RWPE1 (cell line): Measurements from ENCODE around the gene MED13L.
"Not testable (repeated sequence)": the region's sequence is repeated elsewhere in the genome, so short reads cannot be mapped to it uniquely, and the experiment has no call there.

Source experiments
- CTCF ChIA-PET: fragments of 350-600 bp; sonication (Branson Sonifier 250); formaldehyde crosslinking; extraction: SDS; loops from one replicate; lab custom pipeline; 2021; lab: Yijun Ruan, JAX
- POLR2A ChIA-PET: fragments of 400-600 bp; formaldehyde crosslinking; extraction: SDS; loops from one replicate; lab custom pipeline; 2020; ENCODE audit warnings: antibody characterized with exemption; ENCODE audit not compliant: low non-redundant PET; lab: Yijun Ruan, JAX
- DNase-seq: peaks from one replicate; pipeline ENCODE4 v3.0.0; 2012; ENCODE audit warnings: low spot score
- H3K27ac ChIP-seq: fragments of 450-650 bp; 2 replicates; pipeline ENCODE4 v1.5.1; 2017
- TF ChIP-seq, protein P1 (sequence below): fragments of 450-650 bp; conservative IDR thresholded peaks from 2 replicates; pipeline ENCODE4 v1.5.1; 2017; ENCODE audit warnings: low read depth, mild to moderate bottlenecking

Gene MED13L

GRCh38 chr12:116293687-116294453 lies 16.4 kb upstream of the MED13L start:
- H3K27ac ChIP-seq, result no peak overlapping the region
- no peak for DNase-seq
- CTCF ChIA-PET, result no interaction called here
- POLR2A ChIA-PET, result no interaction called here
- TF ChIP-seq, protein P1, sequence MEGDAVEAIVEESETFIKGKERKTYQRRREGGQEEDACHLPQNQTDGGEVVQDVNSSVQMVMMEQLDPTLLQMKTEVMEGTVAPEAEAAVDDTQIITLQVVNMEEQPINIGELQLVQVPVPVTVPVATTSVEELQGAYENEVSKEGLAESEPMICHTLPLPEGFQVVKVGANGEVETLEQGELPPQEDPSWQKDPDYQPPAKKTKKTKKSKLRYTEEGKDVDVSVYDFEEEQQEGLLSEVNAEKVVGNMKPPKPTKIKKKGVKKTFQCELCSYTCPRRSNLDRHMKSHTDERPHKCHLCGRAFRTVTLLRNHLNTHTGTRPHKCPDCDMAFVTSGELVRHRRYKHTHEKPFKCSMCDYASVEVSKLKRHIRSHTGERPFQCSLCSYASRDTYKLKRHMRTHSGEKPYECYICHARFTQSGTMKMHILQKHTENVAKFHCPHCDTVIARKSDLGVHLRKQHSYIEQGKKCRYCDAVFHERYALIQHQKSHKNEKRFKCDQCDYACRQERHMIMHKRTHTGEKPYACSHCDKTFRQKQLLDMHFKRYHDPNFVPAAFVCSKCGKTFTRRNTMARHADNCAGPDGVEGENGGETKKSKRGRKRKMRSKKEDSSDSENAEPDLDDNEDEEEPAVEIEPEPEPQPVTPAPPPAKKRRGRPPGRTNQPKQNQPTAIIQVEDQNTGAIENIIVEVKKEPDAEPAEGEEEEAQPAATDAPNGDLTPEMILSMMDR, result no peak

DNA sequence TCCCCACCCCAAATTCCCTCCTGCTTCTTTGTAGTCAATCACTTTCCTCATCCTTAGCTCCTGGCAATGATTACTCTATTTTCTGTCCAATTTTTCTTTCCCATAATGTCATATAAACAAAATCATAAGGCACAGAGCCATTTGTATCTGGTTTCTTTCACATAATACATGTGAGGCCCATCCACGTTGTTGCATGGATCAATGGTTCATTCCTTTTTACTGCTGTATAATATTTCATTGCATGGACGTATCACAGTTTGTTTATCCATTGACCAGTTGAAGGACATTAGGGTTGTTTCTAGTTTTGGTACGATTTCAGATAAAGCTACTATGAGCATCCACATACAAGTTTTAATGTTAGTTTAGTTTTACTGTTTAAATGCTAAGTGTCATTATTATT lies 13.7 kb upstream of the MED13L start:
- POLR2A ChIA-PET, result no interaction called here
- TF ChIP-seq, protein P1, result no peak
- CTCF ChIA-PET, result interaction anchor here (0.5 kb wide), 1 partner anchor 83 kb away, joined by 4 read pairs; no protein-coding TSS in a partner anchor
- H3K27ac ChIP-seq, result no peak overlapping the region
- DNase-seq, result no peak

DNA sequence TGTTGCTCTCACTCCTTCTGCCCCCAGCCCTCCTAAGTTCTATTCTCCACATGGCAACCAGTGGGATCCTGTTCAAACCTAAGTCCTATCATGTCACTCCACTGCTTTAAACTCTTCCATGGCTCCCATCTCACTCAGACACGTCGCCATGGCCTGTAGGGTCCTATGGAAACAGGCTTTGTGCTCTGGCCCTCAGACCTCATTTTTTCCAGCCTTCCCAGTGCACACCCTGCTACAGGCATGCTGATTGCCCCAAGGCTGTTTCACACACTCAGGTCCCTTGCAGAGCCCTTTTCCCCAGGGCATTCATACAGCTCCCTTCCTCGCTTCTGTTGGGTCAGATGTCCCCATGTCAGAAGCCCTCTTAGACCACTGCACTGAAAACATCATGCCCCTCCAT lies 11.2 kb upstream of the MED13L start:
- TF ChIP-seq, protein P1, result no peak
- no peak for DNase-seq
- no peak overlapping the region for H3K27ac ChIP-seq
- ChIA-PET CTCF (interaction anchor here (0.7 kb wide), 1 partner anchor 184 kb away, joined by 3 read pairs; no protein-coding TSS in a partner anchor), POLR2A (no interaction called here)

- no peak for DNase-seq
- TF ChIP-seq, protein P1, result no peak
- POLR2A ChIA-PET, result no interaction called here
- CTCF ChIA-PET, result interaction anchor here (0.7 kb wide), 1 partner anchor 185 kb away, joined by 3 read pairs; no protein-coding TSS in a partner anchor
- H3K27ac ChIP-seq, result no peak overlapping the region
Observed at GRCh38 chr12:116287842-116288301, 10.4 kb upstream of the MED13L start.

- no peak for DNase-seq
- POLR2A ChIA-PET, result no interaction called here
- TF ChIP-seq, protein P1, result no peak
- CTCF ChIA-PET, result interaction anchor here (0.6 to 0.7 kb wide), 2 partner anchors 416 to 419 kb away, joined by 3 to 5 read pairs; no protein-coding TSS in a partner anchor
- no peak overlapping the region for H3K27ac ChIP-seq
Observed at GRCh38 chr12:116284396-116284795, 6.9 kb upstream of the MED13L start.

DNA sequence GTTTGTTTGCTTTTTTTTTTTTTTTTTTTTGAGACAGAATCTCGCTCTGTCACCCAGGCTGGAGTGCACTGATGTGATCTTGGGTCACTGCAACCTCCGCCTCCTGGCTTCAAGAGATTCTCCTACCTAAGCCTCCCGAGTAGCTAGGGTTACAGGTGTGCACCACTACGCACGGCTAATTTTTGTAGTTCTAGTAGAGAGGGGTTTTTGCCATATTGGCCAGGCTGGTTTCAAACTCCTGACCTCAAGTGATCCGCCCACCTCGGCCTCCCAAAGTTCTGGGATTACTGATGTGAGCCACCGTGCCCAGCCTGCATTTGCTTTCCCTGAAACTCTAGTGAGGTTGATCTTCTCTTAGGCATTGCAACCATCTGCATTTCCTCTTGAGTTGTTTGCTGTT lies 6.4 kb upstream of the MED13L start:
- CTCF ChIA-PET, result interaction anchor here (0.6 to 0.7 kb wide), 2 partner anchors 417 to 420 kb away, joined by 3 to 5 read pairs; no protein-coding TSS in a partner anchor
- POLR2A ChIA-PET, H3K27ac ChIP-seq, DNase-seq: not testable (repeated sequence)
